GM18526 (cell line): Measurements from ENCODE around the gene NOTCH4.
A peak's percentile ranks its signal among the peaks of the same experiment; 100 is the strongest.

ENCODE experiments used
- POLR2A ChIP-seq: IDR thresholded peaks from 3 replicates; pipeline ENCODE4 v1.6.1; 2011; ENCODE audit not compliant: insufficient read length; ENCODE audit errors: extremely low read depth

NOTCH4 gene

DNA sequence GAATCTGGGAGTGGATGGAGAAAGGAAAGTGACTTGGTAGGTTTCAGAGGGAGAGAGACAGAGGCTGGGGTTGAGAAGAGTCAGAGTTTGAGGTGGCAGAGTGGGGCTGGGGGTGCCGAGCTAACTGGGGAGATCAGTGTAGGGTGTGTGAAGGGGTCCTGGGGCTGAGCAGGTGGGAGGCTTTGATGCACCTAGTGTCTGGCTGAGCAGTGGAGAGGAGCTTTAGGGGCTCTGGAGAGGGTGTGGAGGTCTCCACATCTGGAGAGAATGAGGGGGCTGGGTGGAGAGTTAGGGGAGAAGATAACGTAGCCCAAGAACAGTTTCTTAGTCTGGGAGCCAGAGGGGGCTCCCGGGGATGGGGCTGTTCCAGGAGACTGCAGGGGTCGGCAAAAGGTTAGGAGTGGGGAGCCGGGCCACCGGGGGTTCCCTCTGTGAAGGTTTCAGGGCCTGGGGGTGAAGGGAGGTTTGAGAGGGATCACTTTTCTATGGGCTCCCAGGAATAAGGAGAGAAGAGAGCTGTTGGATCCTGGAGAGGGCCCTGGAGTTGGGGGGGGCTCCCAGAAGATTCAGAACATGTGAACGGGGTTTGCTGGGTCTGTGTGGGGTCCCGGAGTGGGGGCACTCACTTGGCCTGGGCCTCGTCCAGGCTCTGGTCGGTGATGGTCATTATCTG lies 34.7 kb downstream of the NOTCH4 start:
- TF ChIP-seq POLR2A: no peak

GRCh38 chr6:32188381-32189068 lies 35.3 kb downstream of the NOTCH4 start:
- TF ChIP-seq POLR2A: no peak

- no peak for TF ChIP-seq POLR2A
Measured at GRCh38 chr6:32187009-32187709, 36.7 kb downstream of the NOTCH4 start.

- TF ChIP-seq POLR2A: peak; percentile 2
Measured at GRCh38 chr6:32184084-32184640, 39.7 kb downstream of the NOTCH4 start, which contains the start of gene AGER. AGER (minus strand) TSS chr6:32184253; CDS start chr6:32184222, 31 bp downstream.

DNA sequence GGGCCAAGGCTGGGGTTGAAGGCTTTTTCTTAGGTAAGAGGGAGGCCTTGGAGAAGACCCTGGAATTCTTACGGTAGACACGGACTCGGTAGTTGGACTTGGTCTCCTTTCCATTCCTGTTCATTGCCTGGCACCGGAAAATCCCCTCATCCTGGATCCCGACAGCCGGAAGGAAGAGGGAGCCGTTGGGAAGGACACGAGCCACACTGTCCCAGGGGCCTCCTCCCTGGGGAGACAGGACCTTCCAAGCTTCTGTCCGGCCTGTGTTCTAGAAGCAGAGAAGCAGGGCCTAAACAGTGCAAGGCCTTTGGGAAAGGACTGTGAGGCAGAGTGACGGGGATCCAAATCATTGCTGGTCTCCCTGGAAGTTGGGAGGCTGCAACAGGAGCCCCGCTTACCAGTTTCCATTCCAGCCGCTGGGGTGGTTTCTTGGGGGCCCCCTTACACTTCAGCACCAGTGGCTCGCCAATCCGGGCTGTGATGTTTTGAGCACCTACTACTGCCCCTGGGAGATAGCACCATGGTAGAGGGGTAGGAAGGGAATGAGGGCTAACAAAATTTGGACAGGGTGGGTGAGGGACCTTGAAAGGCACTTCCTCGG lies 40.3 kb downstream of the NOTCH4 start:
- TF ChIP-seq POLR2A: peak; percentile 31

- TF ChIP-seq POLR2A: no peak
Measured at GRCh38 chr6:32183030-32183429, 40.8 kb downstream of the NOTCH4 start.

- no peak for TF ChIP-seq POLR2A
Measured at GRCh38 chr6:32182555-32182981, 41.3 kb downstream of the NOTCH4 start.

DNA sequence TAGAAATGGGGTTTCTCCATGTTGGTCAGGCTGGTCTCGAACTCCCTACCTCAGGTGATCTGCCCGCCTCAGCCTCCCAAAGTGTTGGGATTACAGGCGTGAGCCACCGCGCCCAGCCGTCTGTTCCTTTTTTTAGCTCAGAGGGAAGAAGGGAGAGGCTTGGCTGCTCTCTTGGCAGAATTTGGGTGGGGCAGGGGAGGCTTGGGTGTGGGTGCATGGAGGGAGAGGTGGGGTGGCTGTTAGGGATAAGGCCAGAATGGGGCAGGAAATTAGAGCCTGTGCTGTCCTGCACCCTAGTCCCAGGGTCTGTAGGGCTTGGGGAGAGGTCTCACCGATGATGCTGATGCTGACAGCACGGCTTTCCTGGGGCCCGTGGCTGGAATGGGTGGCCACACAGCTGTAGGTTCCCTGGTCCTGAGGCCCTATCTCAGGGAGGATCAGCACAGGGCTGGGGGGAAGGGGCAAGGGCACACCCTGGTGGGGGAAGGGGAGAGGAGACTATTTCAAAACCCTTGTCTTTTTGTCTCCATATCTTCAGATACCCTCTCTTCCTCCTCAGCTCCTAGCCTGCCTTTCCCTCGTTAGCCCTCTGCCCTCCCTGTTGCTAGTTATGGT lies 41.8 kb downstream of the NOTCH4 start:
- TF ChIP-seq POLR2A: no peak

- no peak for TF ChIP-seq POLR2A
Measured at GRCh38 chr6:32181148-32181702, 42.6 kb downstream of the NOTCH4 start.

GRCh38 chr6:32179766-32180405 lies 44.0 kb downstream of the NOTCH4 start:
- TF ChIP-seq POLR2A: no peak

DNA sequence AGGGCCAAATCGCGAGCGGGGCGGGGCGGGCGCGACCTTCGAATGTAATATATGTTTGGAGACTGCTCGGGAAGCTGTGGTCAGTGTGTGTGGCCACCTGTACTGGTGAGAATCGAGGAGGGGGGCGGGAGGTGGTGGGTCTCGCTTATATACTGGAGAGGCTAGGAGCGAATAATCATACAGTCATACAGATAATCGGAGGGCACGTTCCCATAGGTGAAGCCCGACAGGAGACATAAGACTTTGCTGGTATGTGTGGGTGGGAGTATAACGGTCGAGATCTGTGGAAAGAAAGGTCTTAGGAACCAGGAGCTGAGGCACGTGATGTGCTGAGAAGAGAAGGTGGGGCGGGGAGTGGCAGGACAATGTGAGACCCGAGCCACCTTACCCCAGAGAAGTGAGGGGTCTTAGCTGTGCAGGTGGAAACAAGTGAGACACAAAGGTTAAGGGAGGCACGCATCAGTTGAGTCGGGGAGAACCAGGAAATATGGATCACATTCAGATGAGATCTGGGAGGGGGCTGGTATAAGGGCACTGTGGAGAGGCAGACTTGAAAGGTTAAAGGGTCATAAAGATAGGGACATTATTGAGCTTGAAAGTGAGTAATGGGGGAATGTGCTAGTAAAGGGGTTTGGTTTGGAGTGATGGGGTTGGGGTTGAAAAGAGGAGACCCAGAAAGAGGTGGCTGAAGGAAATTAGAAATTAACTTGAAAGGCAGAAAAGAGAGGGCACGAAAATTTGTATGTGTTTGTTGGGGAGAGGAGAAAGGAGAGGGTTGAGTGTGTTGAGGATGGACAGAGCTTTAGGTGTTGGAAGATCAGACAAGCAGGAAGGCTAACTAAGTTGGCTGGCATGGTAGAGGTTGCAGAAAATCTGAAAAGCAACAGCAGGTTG lies 45.1 kb downstream of the NOTCH4 start:
- no peak for TF ChIP-seq POLR2A

DNA sequence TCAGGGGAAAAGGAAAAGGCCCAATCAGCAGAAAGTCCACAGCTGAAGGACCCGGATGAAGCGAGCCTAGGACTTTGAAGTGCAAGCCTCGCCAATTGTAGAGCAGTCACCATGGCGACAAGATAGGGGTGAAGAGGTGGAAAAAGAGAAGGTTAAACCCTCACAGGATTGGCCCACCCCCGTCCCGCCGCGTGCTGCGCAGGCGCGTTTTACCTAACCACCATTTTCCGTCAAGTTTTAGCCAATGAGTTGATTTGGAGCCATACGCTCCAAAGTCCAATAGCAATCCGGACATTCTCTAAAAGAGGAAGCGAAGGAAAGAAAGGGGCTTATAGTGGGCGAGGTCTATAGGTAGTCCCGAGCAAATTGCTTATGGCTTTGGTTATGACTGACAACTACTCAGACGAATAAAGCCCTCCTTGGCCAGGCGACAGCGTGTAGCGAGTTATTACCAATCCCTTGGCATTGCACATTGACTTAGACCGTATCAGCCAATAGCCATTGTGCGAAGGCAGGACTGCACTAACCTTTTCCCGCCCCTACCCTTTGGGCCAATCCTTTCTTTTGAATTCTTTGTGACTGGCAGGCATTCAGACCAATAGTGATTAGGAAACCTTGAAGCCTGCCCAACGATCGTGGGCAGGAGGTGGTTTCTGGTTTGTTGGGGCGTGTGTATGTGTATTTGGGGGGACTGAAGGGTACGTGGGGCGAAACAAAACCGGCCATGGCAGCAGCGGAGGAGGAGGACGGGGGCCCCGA lies 45.9 kb downstream of the NOTCH4 start, which contains the start of gene RNF5:
Gene RNF5, plus strand, starts transcription at position 618 of the 759 bp plus-strand sequence. Its CDS starts 107 bp downstream, at position 725.
- peak; percentile 17 for TF ChIP-seq POLR2A

DNA sequence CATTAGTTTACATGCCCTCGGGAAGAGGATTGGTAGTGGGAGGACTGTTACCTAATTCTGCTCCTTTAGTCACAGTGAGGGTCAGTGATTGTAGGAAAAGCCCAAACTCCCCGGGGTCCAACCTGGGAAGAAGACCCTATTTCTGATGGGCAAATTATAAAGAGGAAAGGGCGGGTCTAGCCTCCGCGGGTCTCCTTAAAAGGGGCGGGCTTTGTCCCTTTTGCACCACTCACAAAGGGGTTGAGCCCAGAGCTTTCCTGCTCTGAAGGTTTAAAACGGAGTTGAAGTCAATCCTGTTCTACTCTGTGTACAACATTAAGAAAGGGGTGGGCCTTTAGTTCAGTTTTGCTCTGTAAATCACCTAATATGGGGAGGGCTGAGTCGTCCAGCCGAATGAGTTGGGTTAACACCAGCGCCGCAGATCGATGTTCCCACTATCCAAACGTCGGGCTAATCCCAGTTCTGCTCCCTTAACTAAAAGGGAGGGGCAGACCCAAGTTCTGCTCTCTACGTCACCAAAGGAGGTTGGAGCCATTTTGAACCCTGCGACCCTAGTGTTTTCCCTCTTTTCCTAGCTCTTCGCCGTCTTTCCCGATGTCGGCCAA lies 46.6 kb downstream of the NOTCH4 start:
- no peak for TF ChIP-seq POLR2A
